ENCODE results near the gene DSCAM. TPM values are rescaled to one million over a fixed set of nuclear protein-coding genes. Genes with fewer than 3 reads are reported as not detected.

DSCAM gene
- total and polyA plus RNA-seq, 5 donors: under 0.01 TPM; not detected in 4

DNA sequence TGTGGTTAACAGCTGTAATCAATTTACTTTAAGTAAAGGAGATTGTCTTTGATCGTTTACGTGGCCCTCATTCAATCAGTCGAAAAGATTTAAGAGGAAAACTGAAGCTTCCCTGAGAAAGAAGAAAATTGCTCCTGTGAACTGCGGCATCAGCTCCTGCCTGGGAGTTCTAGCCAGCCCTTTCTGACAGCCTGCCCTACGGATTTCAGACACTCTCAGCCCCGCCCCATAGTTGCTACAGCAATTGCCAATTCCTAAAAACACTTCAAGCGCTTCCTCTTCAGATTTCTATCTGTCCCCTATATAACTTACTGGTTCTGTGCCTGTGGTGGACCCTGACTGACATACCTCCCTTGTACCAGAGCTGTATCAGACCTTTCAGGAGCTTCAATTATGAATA, 277.6 kb downstream of the DSCAM start:
- Histone ChIP-seq H3K27ac (ENCODE audit: low read length) (no peak overlapping the region), H3K27me3 (ENCODE audit: control insufficient read depth, insufficient read depth) (no peaks in the 10 kb centered on the region), H3K9me3 (ENCODE audit: control insufficient read depth, low read length) (no peaks in the 10 kb centered on the region), H3K4me1 (ENCODE audit: control insufficient read depth, insufficient read depth, low read length) (no peaks in the 10 kb centered on the region), H3K4me3 (ENCODE audit: low read length) (no peak overlapping the region)
- intact Hi-C loops (cut with DNase I): no loop called here
- ATAC-seq: no peak
- 70% methylated on average over 7 of the region's 7 CpGs for WGBS
- no peak for DNase-seq

DNA sequence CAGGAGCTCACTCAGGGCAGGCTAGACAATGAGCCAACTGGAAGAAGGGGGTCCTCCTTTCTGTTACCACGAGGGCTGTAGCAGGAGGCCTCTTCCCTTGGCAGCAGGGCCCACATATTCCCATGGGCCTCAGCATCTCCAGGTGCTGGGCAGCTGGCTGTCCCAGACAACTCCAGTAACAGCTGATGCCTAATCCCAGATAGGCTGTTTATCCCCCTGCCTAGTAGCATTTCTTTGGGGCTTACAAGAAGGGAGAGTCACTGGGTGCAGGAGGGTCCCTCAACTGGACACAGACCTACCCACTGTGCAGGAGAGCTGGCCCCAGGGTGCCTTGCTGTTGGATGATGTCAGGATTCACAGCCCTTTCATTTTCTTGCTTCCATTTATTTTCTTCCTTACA, 278.2 kb downstream of the DSCAM start:
- 35% methylated on average over 1 of the region's 1 CpG for WGBS
- ATAC-seq (no peak), DNase-seq (no peak)
- Histone ChIP-seq H3K4me1 (ENCODE audit: control insufficient read depth, insufficient read depth, low read length) (no peaks in the 10 kb centered on the region), H3K9me3 (ENCODE audit: control insufficient read depth, low read length) (no peaks in the 10 kb centered on the region), H3K27ac (ENCODE audit: low read length) (no peak overlapping the region), H3K4me3 (ENCODE audit: low read length) (no peak overlapping the region), H3K27me3 (ENCODE audit: control insufficient read depth, insufficient read depth) (no peaks in the 10 kb centered on the region)
- intact Hi-C loops (cut with DNase I): no loop called here

DNA sequence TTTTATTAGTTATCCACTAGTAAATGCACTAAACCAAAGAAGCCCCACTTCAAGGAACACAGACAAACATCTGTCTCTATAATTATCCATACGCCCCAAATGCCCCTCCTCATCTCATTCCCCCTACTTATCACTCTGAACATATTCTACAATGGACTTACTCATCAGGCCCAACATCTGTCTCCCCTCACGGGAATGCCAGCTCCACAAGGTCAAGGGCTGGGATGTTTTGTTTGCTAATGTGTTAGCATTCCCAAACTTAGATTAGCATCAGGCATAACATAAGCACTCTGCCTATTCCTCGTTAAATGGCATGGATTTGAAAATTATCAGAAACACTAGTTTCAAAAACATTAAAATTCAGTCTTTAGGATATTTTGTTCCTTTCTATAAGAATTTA, 279.5 kb downstream of the DSCAM start:
- 43% methylated on average over 3 of the region's 3 CpGs for WGBS
- H3K27me3 ChIP-seq (ENCODE audit: control insufficient read depth, insufficient read depth): no peaks in the 10 kb centered on the region
- H3K27ac ChIP-seq (ENCODE audit: low read length): no peak overlapping the region
- no peaks in the 10 kb centered on the region for H3K4me1 ChIP-seq (ENCODE audit: control insufficient read depth, insufficient read depth, low read length)
- ATAC-seq (no peak), DNase-seq (no peak)
- intact Hi-C loops (cut with DNase I): no loop called here
- no peak overlapping the region for H3K4me3 ChIP-seq (ENCODE audit: low read length)
- no peaks in the 10 kb centered on the region for H3K9me3 ChIP-seq (ENCODE audit: control insufficient read depth, low read length)

DNA sequence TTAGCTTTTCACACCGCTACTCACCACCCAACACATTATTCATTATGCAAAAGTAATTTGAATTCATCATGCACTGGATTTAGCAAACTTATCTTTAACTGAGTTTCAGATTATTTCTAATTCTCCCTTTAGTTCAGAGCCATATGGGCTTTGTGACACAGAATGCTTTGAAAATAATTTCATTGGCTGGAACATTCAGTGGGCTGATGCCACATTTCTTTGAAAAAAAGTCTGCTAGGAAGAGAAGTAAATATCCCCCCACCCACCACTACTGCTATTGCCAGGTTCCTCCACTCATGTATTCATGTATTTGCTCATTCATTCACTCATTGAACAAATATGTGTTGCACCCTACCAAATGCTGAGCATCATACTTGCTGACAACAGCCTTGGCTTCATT, 280.5 kb downstream of the DSCAM start:
- Histone ChIP-seq H3K4me3 (ENCODE audit: low read length) (no peak overlapping the region), H3K9me3 (ENCODE audit: control insufficient read depth, low read length) (no peaks in the 10 kb centered on the region), H3K27ac (ENCODE audit: low read length) (no peak overlapping the region), H3K27me3 (ENCODE audit: control insufficient read depth, insufficient read depth) (no peaks in the 10 kb centered on the region), H3K4me1 (ENCODE audit: control insufficient read depth, insufficient read depth, low read length) (no peaks in the 10 kb centered on the region)
- ATAC-seq: no peak
- DNase-seq: no peak
- intact Hi-C loops (cut with DNase I): no loop called here
- 40% methylated on average over 1 of the region's 1 CpG for WGBS

DNA sequence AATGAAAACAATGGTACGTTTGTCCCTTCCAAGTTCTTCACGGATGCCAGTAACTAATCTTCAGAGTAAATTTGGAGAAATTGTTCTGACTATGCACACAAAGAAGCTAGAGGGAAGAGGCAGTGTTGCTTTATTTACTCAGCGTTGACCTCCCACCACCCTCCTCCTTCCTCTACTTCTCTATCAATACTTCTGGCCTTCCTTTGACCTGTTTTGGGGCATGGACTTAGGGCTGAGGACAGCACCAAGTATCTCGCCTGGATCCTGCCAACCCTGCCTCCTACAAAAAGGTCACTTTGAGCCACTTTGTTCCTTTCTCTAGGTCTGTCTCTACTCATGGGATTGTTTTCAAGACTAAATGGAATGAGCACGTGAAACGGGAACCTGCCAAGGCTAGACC, 282.6 kb downstream of the DSCAM start:
- peak; percentile 54 to 59 for ATAC-seq
- Histone ChIP-seq H3K27me3 (ENCODE audit: control insufficient read depth, insufficient read depth) (no peaks in the 10 kb centered on the region), H3K4me3 (ENCODE audit: low read length) (no peak overlapping the region), H3K4me1 (ENCODE audit: control insufficient read depth, insufficient read depth, low read length) (no peaks in the 10 kb centered on the region), H3K9me3 (ENCODE audit: control insufficient read depth, low read length) (no peaks in the 10 kb centered on the region), H3K27ac (ENCODE audit: low read length) (no peak overlapping the region)
- WGBS: 44% methylated on average over 6 of the region's 6 CpGs
- no peak for DNase-seq
- intact Hi-C loops (cut with DNase I): no loop called here

DNA sequence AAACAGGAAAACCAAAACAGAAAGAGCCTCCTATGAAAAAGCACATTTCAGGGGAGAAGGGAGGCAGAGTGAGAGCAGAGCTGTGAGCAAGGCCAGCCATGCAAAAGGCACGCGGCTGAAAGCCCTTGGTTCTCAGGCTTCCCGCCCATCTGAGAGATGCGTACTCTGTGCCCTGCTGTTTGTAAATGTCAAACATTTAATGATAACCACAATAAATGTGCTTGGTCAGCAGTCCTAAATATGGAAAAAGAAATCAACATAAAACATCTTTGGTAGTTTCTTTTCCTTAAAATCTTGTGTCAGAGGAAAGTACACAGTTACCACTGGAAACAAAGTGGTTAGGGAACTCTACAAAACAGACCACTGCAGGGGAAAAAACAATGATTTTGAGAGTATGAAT, 283.1 kb downstream of the DSCAM start:
- ATAC-seq: peak in 1 of 2 donors; percentile 49
- Histone ChIP-seq H3K27me3 (ENCODE audit: control insufficient read depth, insufficient read depth) (no peaks in the 10 kb centered on the region), H3K27ac (ENCODE audit: low read length) (no peak overlapping the region), H3K4me3 (ENCODE audit: low read length) (no peak overlapping the region), H3K9me3 (ENCODE audit: control insufficient read depth, low read length) (no peaks in the 10 kb centered on the region), H3K4me1 (ENCODE audit: control insufficient read depth, insufficient read depth, low read length) (no peaks in the 10 kb centered on the region)
- intact Hi-C loops (cut with DNase I): no loop called here
- DNase-seq: no peak
- WGBS: 41% methylated on average over 4 of the region's 4 CpGs

DNA sequence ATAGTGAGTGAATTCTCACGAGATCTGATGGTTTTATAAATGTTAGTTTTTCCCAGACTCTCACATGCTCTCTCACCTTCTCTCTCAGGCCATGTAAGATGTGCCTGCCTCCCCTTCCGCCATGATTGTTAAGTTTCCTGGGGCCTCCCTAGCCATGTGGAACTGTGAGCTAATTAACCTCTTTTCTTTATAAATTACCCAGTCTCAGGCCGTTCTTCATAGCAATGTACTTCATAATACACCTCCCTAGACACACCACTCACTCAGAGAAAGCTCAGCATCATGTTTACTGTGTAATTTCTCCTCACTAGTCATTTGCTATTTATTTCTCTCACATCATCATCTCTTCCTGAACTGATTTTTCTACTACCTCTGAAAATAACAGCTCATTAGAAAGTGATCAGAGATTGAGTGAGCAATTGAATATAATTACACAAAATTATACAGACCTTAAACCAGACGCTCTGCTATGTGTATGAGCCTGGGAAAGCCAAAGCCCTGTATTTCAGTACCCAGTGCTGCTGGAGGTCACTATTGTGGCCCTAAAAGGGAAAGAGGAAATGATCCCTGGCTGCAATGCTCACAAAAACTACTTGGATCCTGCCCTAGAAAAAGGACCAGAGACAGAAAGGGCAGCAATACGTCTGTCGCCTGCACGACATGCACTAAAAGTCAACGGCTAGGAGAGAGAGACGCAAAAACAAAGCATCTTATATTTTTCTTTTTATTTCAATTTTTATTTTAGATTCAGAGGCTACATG, 284.5 kb downstream of the DSCAM start:
- WGBS: 76% methylated on average over 9 of the region's 9 CpGs
- H3K4me1 ChIP-seq (ENCODE audit: control insufficient read depth, insufficient read depth, low read length): no peaks in the 10 kb centered on the region
- no peaks in the 10 kb centered on the region for H3K9me3 ChIP-seq (ENCODE audit: control insufficient read depth, low read length)
- H3K27me3 ChIP-seq (ENCODE audit: control insufficient read depth, insufficient read depth): no peaks in the 10 kb centered on the region
- H3K27ac ChIP-seq (ENCODE audit: low read length): no peak overlapping the region
- ATAC-seq (no peak), DNase-seq (no peak)
- intact Hi-C loops (cut with DNase I): no loop called here
- no peak overlapping the region for H3K4me3 ChIP-seq (ENCODE audit: low read length)

DNA sequence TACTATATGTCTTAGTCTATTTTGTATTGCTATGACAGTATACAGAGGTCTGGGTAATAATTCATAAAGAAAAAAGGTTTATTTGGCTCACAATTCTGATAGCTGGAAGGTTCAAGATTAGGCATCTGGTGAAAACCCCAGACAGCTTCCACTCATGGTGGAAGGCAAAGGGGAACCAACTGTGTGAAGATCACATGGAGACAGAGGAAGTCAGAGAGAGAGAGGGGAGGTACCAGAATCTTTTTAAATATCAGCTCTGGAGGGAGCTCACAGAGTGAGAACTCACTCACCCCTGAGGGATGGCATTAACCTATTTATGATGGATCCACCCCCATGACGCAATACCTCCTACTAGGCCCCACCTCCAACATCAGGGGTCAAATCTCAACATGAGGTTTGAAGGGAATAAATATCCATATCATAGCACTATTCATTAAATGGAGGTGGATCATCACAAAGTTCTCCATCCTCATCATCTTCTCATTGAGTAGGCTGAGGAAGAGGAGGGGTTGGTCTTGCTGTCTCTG, 290.5 kb downstream of the DSCAM start:
- intact Hi-C loops (cut with DNase I): no loop called here
- H3K4me1 ChIP-seq (ENCODE audit: control insufficient read depth, insufficient read depth, low read length): no peaks in the 10 kb centered on the region
- H3K9me3 ChIP-seq (ENCODE audit: control insufficient read depth, low read length): no peaks in the 10 kb centered on the region
- 89% methylated on average over 1 of the region's 1 CpG for WGBS
- no peak overlapping the region for H3K27ac ChIP-seq (ENCODE audit: low read length)
- ATAC-seq (no peak), DNase-seq (no peak)
- no peak overlapping the region for H3K4me3 ChIP-seq (ENCODE audit: low read length)
- no peaks in the 10 kb centered on the region for H3K27me3 ChIP-seq (ENCODE audit: control insufficient read depth, insufficient read depth)

DNA sequence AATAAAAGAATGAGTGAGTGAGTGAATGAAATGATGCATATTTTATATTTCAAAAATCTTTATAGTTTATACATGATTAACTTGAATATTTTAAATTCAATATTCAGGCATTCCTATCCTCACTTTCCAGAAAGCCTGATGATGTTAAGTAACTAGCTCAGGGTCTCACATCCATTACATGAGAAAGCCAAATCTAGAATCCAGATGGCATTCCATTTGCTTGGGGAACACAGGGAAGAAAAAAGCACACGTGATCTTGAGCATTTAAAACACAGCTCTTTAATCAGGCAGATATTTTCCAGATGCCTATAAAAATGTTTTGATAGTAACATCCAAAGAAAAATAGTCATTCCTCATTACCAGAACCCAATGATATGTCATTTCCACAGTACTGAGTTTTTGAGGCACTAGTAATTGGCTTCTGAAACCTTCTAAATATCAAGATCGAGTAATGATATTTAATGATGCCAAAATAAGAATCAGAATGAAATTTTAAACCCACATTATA, 291.9 kb downstream of the DSCAM start:
- Histone ChIP-seq H3K27me3 (ENCODE audit: control insufficient read depth, insufficient read depth) (no peaks in the 10 kb centered on the region), H3K9me3 (ENCODE audit: control insufficient read depth, low read length) (no peaks in the 10 kb centered on the region), H3K27ac (ENCODE audit: low read length) (no peak overlapping the region), H3K4me3 (ENCODE audit: low read length) (no peak overlapping the region), H3K4me1 (ENCODE audit: control insufficient read depth, insufficient read depth, low read length) (no peaks in the 10 kb centered on the region)
- ATAC-seq (no peak), DNase-seq (no peak)
- intact Hi-C loops (cut with DNase I): no loop called here
- 63% methylated on average over 2 of the region's 2 CpGs for WGBS

DNA sequence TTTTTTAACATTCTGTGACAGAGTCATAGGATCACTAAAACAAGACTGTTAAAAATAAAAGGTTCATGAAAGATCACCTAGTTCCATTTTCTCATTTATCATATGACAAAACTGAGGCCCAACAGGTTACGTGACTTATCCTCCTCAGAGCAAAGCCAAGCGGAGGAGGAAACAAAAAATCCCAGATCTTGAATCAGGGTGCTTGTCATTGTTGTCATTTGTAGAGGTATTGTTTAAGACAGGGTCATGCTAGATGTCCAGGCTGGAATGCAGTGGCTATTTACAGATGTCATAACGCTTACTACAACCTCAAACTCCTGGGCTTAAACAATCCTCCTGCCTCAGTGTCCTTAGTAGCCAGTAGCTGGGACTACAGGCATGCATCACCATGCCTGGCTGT, 293.2 kb downstream of the DSCAM start:
- Histone ChIP-seq H3K9me3 (ENCODE audit: control insufficient read depth, low read length) (no peaks in the 10 kb centered on the region), H3K27ac (ENCODE audit: low read length) (no peak overlapping the region), H3K4me3 (ENCODE audit: low read length) (no peak overlapping the region), H3K27me3 (ENCODE audit: control insufficient read depth, insufficient read depth) (no peaks in the 10 kb centered on the region), H3K4me1 (ENCODE audit: control insufficient read depth, insufficient read depth, low read length) (no peaks in the 10 kb centered on the region)
- 86% methylated on average over 3 of the region's 3 CpGs for WGBS
- DNase-seq (no peak), ATAC-seq (no peak)
- intact Hi-C loops (cut with DNase I): no loop called here

DNA sequence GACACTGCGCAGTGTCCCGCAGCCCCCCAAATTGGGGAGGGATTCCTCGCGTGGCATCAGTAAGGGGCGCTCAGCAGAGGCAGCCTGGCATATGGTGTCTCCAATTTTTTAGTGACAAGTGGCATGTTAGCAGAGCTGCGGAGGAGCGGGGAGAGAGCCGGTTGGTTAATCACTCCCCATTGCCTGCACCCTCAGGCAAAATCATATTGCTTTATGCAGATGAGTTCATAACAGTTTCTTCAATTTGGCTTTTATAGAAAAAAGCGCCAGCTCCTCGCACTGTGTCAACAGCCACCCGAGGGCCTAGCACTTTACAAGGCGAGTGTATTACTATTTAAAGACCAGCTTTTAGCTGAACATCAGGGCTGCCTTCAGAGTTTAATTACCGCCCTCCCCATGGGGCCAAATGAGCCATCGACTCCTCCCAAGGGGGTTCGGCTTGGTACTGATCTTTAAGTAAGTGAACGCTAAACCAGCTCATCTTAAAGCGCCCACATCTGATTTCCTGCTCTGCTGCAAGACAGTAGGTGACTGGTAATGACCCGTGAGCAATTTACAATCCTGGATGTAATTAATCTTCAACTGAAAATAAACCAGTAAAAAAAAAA, 298.9 kb downstream of the DSCAM start:
- Histone ChIP-seq H3K9me3 (ENCODE audit: control insufficient read depth, low read length) (no peaks in the 10 kb centered on the region), H3K27me3 (ENCODE audit: control insufficient read depth, insufficient read depth) (no peaks in the 10 kb centered on the region), H3K4me1 (ENCODE audit: control insufficient read depth, insufficient read depth, low read length) (no peaks in the 10 kb centered on the region), H3K4me3 (ENCODE audit: low read length) (no peak overlapping the region), H3K27ac (ENCODE audit: low read length) (no peak overlapping the region)
- ATAC-seq: no peak
- intact Hi-C loops (cut with DNase I): no loop called here
- 84% methylated on average over 18 of the region's 18 CpGs for WGBS
- no peak for DNase-seq

Measured in right cardiac atrium (tissue), 5 donors.